ENCODE measurements around the gene ZNF76.

Gene ZNF76

GRCh38 chr6:35247642-35248231 lies 11.8 kb upstream of the ZNF76 start:
- peaks cover 5 to 6% of the 10 kb centered on the region in 2 donors for H3K4me1 ChIP-seq (ENCODE audit: control insufficient read depth in 1 of 2, insufficient read depth in 2 of 2, low read length in 2 of 2)
- H3K4me3 ChIP-seq (ENCODE audit: low read depth in 1 of 2, low read length in 2 of 2) = no peak overlapping the region
- no peak overlapping the region for H3K27ac ChIP-seq (ENCODE audit: low read depth, low read length)
- H3K36me3 ChIP-seq (ENCODE audit: control insufficient read depth in 1 of 2, insufficient read depth in 2 of 2, low read length in 2 of 2) = peaks cover 0 to 8% of the 10 kb centered on the region in 2 donors
- H3K9me3 ChIP-seq (ENCODE audit: control insufficient read depth in 1 of 2, low read length in 2 of 2) = no peaks in the 10 kb centered on the region
- H3K9ac ChIP-seq (ENCODE audit: low read depth in 1 of 2, low read length in 2 of 2) = no peak overlapping the region
- no peaks in the 10 kb centered on the region for H3K27me3 ChIP-seq (ENCODE audit: control insufficient read depth in 1 of 2, insufficient read depth in 2 of 2, low read length in 2 of 2)

- Histone ChIP-seq H3K27ac (ENCODE audit: low read depth, low read length) (no peak overlapping the region), H3K9me3 (ENCODE audit: control insufficient read depth in 1 of 2, low read length in 2 of 2) (no peaks in the 10 kb centered on the region), H3K4me1 (ENCODE audit: control insufficient read depth in 1 of 2, insufficient read depth in 2 of 2, low read length in 2 of 2) (peaks cover 5% of the 10 kb centered on the region in 2 donors), H3K4me3 (ENCODE audit: low read depth in 1 of 2, low read length in 2 of 2) (no peak overlapping the region), H3K9ac (ENCODE audit: low read depth in 1 of 2, low read length in 2 of 2) (no peak overlapping the region), H3K27me3 (ENCODE audit: control insufficient read depth in 1 of 2, insufficient read depth in 2 of 2, low read length in 2 of 2) (no peaks in the 10 kb centered on the region), H3K36me3 (ENCODE audit: control insufficient read depth in 1 of 2, insufficient read depth in 2 of 2, low read length in 2 of 2) (peaks cover 0 to 8% of the 10 kb centered on the region in 2 donors)
These were observed 11.2 kb upstream of the ZNF76 start for GRCh38 chr6:35248300-35248699.

GRCh38 chr6:35248965-35249364 lies 10.6 kb upstream of the ZNF76 start:
- H3K36me3 ChIP-seq (ENCODE audit: control insufficient read depth in 1 of 2, insufficient read depth in 2 of 2, low read length in 2 of 2) = peaks cover 0 to 8% of the 10 kb centered on the region in 2 donors
- no peak overlapping the region for H3K27ac ChIP-seq (ENCODE audit: low read depth, low read length)
- no peak overlapping the region for H3K9ac ChIP-seq (ENCODE audit: low read depth in 1 of 2, low read length in 2 of 2)
- no peaks in the 10 kb centered on the region for H3K27me3 ChIP-seq (ENCODE audit: control insufficient read depth in 1 of 2, insufficient read depth in 2 of 2, low read length in 2 of 2)
- H3K4me1 ChIP-seq (ENCODE audit: control insufficient read depth in 1 of 2, insufficient read depth in 2 of 2, low read length in 2 of 2) = peaks cover 0 to 5% of the 10 kb centered on the region in 2 donors
- H3K4me3 ChIP-seq (ENCODE audit: low read depth in 1 of 2, low read length in 2 of 2) = no peak overlapping the region
- no peaks in the 10 kb centered on the region for H3K9me3 ChIP-seq (ENCODE audit: control insufficient read depth in 1 of 2, low read length in 2 of 2)

- Histone ChIP-seq H3K36me3 (ENCODE audit: control insufficient read depth in 1 of 2, insufficient read depth in 2 of 2, low read length in 2 of 2) (no peaks in the 10 kb centered on the region), H3K27ac (ENCODE audit: low read depth, low read length) (no peak overlapping the region), H3K27me3 (ENCODE audit: control insufficient read depth in 1 of 2, insufficient read depth in 2 of 2, low read length in 2 of 2) (no peaks in the 10 kb centered on the region), H3K4me1 (ENCODE audit: control insufficient read depth in 1 of 2, insufficient read depth in 2 of 2, low read length in 2 of 2) (peaks cover 0 to 5% of the 10 kb centered on the region in 2 donors), H3K9me3 (ENCODE audit: control insufficient read depth in 1 of 2, low read length in 2 of 2) (no peaks in the 10 kb centered on the region), H3K9ac (ENCODE audit: low read depth in 1 of 2, low read length in 2 of 2) (no peak overlapping the region), H3K4me3 (ENCODE audit: low read depth in 1 of 2, low read length in 2 of 2) (no peak overlapping the region)
These were observed 7.6 kb upstream of the ZNF76 start for GRCh38 chr6:35251949-35252348.

- Histone ChIP-seq H3K27ac (ENCODE audit: low read depth, low read length) (no peak overlapping the region), H3K4me1 (ENCODE audit: control insufficient read depth in 1 of 2, insufficient read depth in 2 of 2, low read length in 2 of 2) (peaks cover 2 to 5% of the 10 kb centered on the region in 2 donors), H3K9ac (ENCODE audit: low read depth in 1 of 2, low read length in 2 of 2) (no peak overlapping the region), H3K4me3 (ENCODE audit: low read depth in 1 of 2, low read length in 2 of 2) (no peak overlapping the region), H3K36me3 (ENCODE audit: control insufficient read depth in 1 of 2, insufficient read depth in 2 of 2, low read length in 2 of 2) (no peaks in the 10 kb centered on the region), H3K9me3 (ENCODE audit: control insufficient read depth in 1 of 2, low read length in 2 of 2) (no peaks in the 10 kb centered on the region), H3K27me3 (ENCODE audit: control insufficient read depth in 1 of 2, insufficient read depth in 2 of 2, low read length in 2 of 2) (no peaks in the 10 kb centered on the region)
These were observed 6.3 kb upstream of the ZNF76 start for GRCh38 chr6:35253249-35253648.

GRCh38 chr6:35258336-35258735 lies 1.2 kb upstream of the ZNF76 start:
- H3K4me1 ChIP-seq (ENCODE audit: control insufficient read depth in 1 of 2, insufficient read depth in 2 of 2, low read length in 2 of 2) = peaks cover 16% of the 10 kb centered on the region in 2 donors
- H3K36me3 ChIP-seq (ENCODE audit: control insufficient read depth in 1 of 2, insufficient read depth in 2 of 2, low read length in 2 of 2) = no peaks in the 10 kb centered on the region
- H3K27me3 ChIP-seq (ENCODE audit: control insufficient read depth in 1 of 2, insufficient read depth in 2 of 2, low read length in 2 of 2) = no peaks in the 10 kb centered on the region
- H3K27ac ChIP-seq (ENCODE audit: low read depth, low read length) = no peak overlapping the region
- peak overlapping the region; percentile 75 to 89 for H3K9ac ChIP-seq (ENCODE audit: low read depth in 1 of 2, low read length in 2 of 2)
- no peaks in the 10 kb centered on the region for H3K9me3 ChIP-seq (ENCODE audit: control insufficient read depth in 1 of 2, low read length in 2 of 2)
- H3K4me3 ChIP-seq (ENCODE audit: low read depth in 1 of 2, low read length in 2 of 2) = peak overlapping the region; percentile 79 to 93

GRCh38 chr6:35258858-35259193 lies 709 bp upstream of the ZNF76 start:
- Histone ChIP-seq H3K36me3 (ENCODE audit: control insufficient read depth in 1 of 2, insufficient read depth in 2 of 2, low read length in 2 of 2) (no peaks in the 10 kb centered on the region), H3K27me3 (ENCODE audit: control insufficient read depth in 1 of 2, insufficient read depth in 2 of 2, low read length in 2 of 2) (no peaks in the 10 kb centered on the region), H3K9ac (ENCODE audit: low read depth in 1 of 2, low read length in 2 of 2) (peak overlapping the region; percentile 75 to 89), H3K4me1 (ENCODE audit: control insufficient read depth in 1 of 2, insufficient read depth in 2 of 2, low read length in 2 of 2) (peaks cover 16% of the 10 kb centered on the region in 2 donors), H3K4me3 (ENCODE audit: low read depth in 1 of 2, low read length in 2 of 2) (peak overlapping the region; percentile 79 to 93), H3K9me3 (ENCODE audit: control insufficient read depth in 1 of 2, low read length in 2 of 2) (no peaks in the 10 kb centered on the region), H3K27ac (ENCODE audit: low read depth, low read length) (peak overlapping the region; percentile 95)

- H3K27ac ChIP-seq (ENCODE audit: low read depth, low read length) = peak overlapping the region; percentile 95
- no peaks in the 10 kb centered on the region for H3K36me3 ChIP-seq (ENCODE audit: control insufficient read depth in 1 of 2, insufficient read depth in 2 of 2, low read length in 2 of 2)
- H3K9ac ChIP-seq (ENCODE audit: low read depth in 1 of 2, low read length in 2 of 2) = peak overlapping the region; percentile 75 to 89
- H3K4me3 ChIP-seq (ENCODE audit: low read depth in 1 of 2, low read length in 2 of 2) = peak overlapping the region; percentile 79 to 93
- H3K27me3 ChIP-seq (ENCODE audit: control insufficient read depth in 1 of 2, insufficient read depth in 2 of 2, low read length in 2 of 2) = no peaks in the 10 kb centered on the region
- peaks cover 18 to 22% of the 10 kb centered on the region in 2 donors for H3K4me1 ChIP-seq (ENCODE audit: control insufficient read depth in 1 of 2, insufficient read depth in 2 of 2, low read length in 2 of 2)
- H3K9me3 ChIP-seq (ENCODE audit: control insufficient read depth in 1 of 2, low read length in 2 of 2) = no peaks in the 10 kb centered on the region
These were observed 534 bp downstream of the ZNF76 start for GRCh38 chr6:35259948-35260590.

GRCh38 chr6:35260591-35261570 lies 1.3 kb downstream of the ZNF76 start:
- peak overlapping the region; percentile 79 to 93 for H3K4me3 ChIP-seq (ENCODE audit: low read depth in 1 of 2, low read length in 2 of 2)
- H3K4me1 ChIP-seq (ENCODE audit: control insufficient read depth in 1 of 2, insufficient read depth in 2 of 2, low read length in 2 of 2) = peaks cover 18 to 22% of the 10 kb centered on the region in 2 donors
- H3K27ac ChIP-seq (ENCODE audit: low read depth, low read length) = peak overlapping the region; percentile 95
- peak overlapping the region; percentile 75 to 89 for H3K9ac ChIP-seq (ENCODE audit: low read depth in 1 of 2, low read length in 2 of 2)
- H3K36me3 ChIP-seq (ENCODE audit: control insufficient read depth in 1 of 2, insufficient read depth in 2 of 2, low read length in 2 of 2) = no peaks in the 10 kb centered on the region
- H3K9me3 ChIP-seq (ENCODE audit: control insufficient read depth in 1 of 2, low read length in 2 of 2) = no peaks in the 10 kb centered on the region
- no peaks in the 10 kb centered on the region for H3K27me3 ChIP-seq (ENCODE audit: control insufficient read depth in 1 of 2, insufficient read depth in 2 of 2, low read length in 2 of 2)

GRCh38 chr6:35262596-35262995 lies 3.1 kb downstream of the ZNF76 start:
- no peak overlapping the region for H3K27ac ChIP-seq (ENCODE audit: low read depth, low read length)
- H3K9me3 ChIP-seq (ENCODE audit: control insufficient read depth in 1 of 2, low read length in 2 of 2) = no peaks in the 10 kb centered on the region
- H3K9ac ChIP-seq (ENCODE audit: low read depth in 1 of 2, low read length in 2 of 2) = no peak overlapping the region
- H3K4me1 ChIP-seq (ENCODE audit: control insufficient read depth in 1 of 2, insufficient read depth in 2 of 2, low read length in 2 of 2) = peaks cover 18 to 22% of the 10 kb centered on the region in 2 donors
- H3K4me3 ChIP-seq (ENCODE audit: low read depth in 1 of 2, low read length in 2 of 2) = no peak overlapping the region
- H3K36me3 ChIP-seq (ENCODE audit: control insufficient read depth in 1 of 2, insufficient read depth in 2 of 2, low read length in 2 of 2) = no peaks in the 10 kb centered on the region
- no peaks in the 10 kb centered on the region for H3K27me3 ChIP-seq (ENCODE audit: control insufficient read depth in 1 of 2, insufficient read depth in 2 of 2, low read length in 2 of 2)
